HT-29 (cell line): ENCODE measurements around the gene PAXX. TPM values are rescaled to one million over a fixed set of nuclear protein-coding genes. Genes with fewer than 3 reads are reported as not detected.

Source experiments
- DNase-seq: peaks from one replicate; pipeline ENCODE4 v3.0.0-alpha.2; 2015; ENCODE audit warnings: low spot score
- total RNA-seq: library from RNA; depleted of rRNA; stranded (reverse); fragments of >200 nt; shearing (Covaris generic); gene quantifications from 2 replicates; pipeline ENCODE4 v1.2.3, GENCODE V29; 2014

The PAXX gene
- total RNA-seq, 1 experiment from 2014 or later: 169 TPM

GRCh38 chr9:137016436-137016835 lies 24.2 kb downstream of the PAXX start:
- no peak for DNase-seq

GRCh38 chr9:137017071-137017470 lies 24.8 kb downstream of the PAXX start:
- no peak for DNase-seq

- no peak for DNase-seq
Observed at GRCh38 chr9:137017791-137018497, 25.7 kb downstream of the PAXX start.

GRCh38 chr9:137018761-137019559 lies 26.7 kb downstream of the PAXX start:
- DNase-seq: no peak

- DNase-seq: no peak
Observed at GRCh38 chr9:137019891-137020683, 27.9 kb downstream of the PAXX start.

- no peak for DNase-seq
Observed at GRCh38 chr9:137020771-137021567, 28.7 kb downstream of the PAXX start.

- no peak for DNase-seq
Observed at GRCh38 chr9:137021568-137021978, 29.4 kb downstream of the PAXX start.

GRCh38 chr9:137021979-137022661 lies 29.9 kb downstream of the PAXX start:
- peak; percentile 96 for DNase-seq

GRCh38 chr9:137022662-137023008 lies 30.4 kb downstream of the PAXX start:
- DNase-seq: no peak

GRCh38 chr9:137023157-137023556 lies 30.9 kb downstream of the PAXX start:
- peak; percentile 57 for DNase-seq

GRCh38 chr9:137023583-137023991 lies 31.4 kb downstream of the PAXX start:
- DNase-seq: no peak

GRCh38 chr9:137025517-137025966 lies 33.3 kb downstream of the PAXX start:
- peak; percentile 89 for DNase-seq

- no peak for DNase-seq
Observed at GRCh38 chr9:137026384-137026783, 34.2 kb downstream of the PAXX start.

GRCh38 chr9:137026828-137027227 lies 34.6 kb downstream of the PAXX start:
- no peak for DNase-seq

GRCh38 chr9:137027369-137028262 lies 35.4 kb downstream of the PAXX start, which contains the start of gene ABCA2:
Gene ABCA2 (minus strand): TSS chr9:137028237. CDS start chr9:137028140, 97 bp downstream.
- peak; percentile 32 for DNase-seq

- peak; percentile 69 for DNase-seq
Observed at GRCh38 chr9:137028263-137029057, 36.2 kb downstream of the PAXX start.

- DNase-seq: peak; percentile 84
Observed at GRCh38 chr9:137029058-137029936, 37.1 kb downstream of the PAXX start.

GRCh38 chr9:137030006-137030405 lies 37.8 kb downstream of the PAXX start:
- DNase-seq: no peak
